ENCODE measurements around the gene SFSWAP.
"Not testable (repeated sequence)": the region's sequence is repeated elsewhere in the genome, so short reads cannot be mapped to it uniquely, and the experiment has no call there.

DNA sequence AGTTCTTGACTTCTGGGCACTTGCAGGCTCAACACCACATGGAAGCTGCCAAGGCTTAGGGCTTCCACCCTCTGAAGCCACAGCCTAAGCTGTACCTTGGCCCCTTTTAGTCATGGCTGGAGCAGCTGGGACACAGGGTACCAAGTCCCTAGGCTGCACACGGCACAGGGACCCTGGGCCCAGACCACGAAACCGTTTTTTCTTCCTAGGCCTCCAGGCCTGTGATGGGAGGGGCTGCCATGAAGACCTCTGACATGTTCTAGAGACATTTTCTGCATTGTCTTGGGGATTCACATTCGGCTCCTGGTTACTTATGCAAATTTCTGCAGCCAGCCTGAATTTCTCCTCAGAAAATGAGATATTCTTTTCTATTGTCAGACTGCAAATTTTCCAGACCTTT, 33.0 kb downstream of the SFSWAP start:
- not testable (repeated sequence) for TF ChIP-seq EZH2 (IDR thresholded peaks at IDR 0.05; ENCODE audit: insufficient read depth, poor library complexity, severe bottlenecking); EZH2phosphoT487 (IDR thresholded peaks at IDR 0.05; ENCODE audit: insufficient read depth, low read depth)

Data from GM23248 (cell line).